Prostate gland (tissue), 2 donors: ENCODE data around the gene CEMIP. TPM values are rescaled to one million over a fixed set of nuclear protein-coding genes. Genes with fewer than 3 reads are reported as not detected.
A peak's percentile ranks its signal among the peaks of the same experiment; 100 is the strongest.

Experiments
- DNase-seq: peaks from one replicate; pipeline ENCODE4 v3.0.0-alpha.2; 2019; ENCODE audit warnings: low spot score
- H3K27ac ChIP-seq, 2 donors: fragments of 200-600 bp; sonication (generic); 2 replicates each; pipeline ENCODE4 v1.5.1; 2017 to 2019
- H3K27me3 ChIP-seq: fragments of 200-600 bp; sonication (generic); replicated peaks from 2 replicates; pipeline ENCODE4 v1.5.1; 2019; ENCODE audit not compliant: insufficient read depth
- H3K36me3 ChIP-seq, 2 donors: fragments of 200-600 bp; sonication (generic); 1 replicate in 1 of 2; 2 replicates in 1 of 2; pipeline versions ENCODE4 v1.5.1 to v1.8.1; 2017 to 2019
- H3K4me1 ChIP-seq: fragments of 200-600 bp; sonication (generic); replicated peaks from 2 replicates; pipeline ENCODE4 v1.5.1; 2019
- H3K4me3 ChIP-seq, 2 donors: fragments of 200-600 bp; sonication (generic); 2 replicates each; pipeline ENCODE4 v1.5.1; 2017 to 2019
- H3K9me3 ChIP-seq: fragments of 200-600 bp; sonication (generic); 2 replicates; pipeline ENCODE4 v1.5.1; 2017
- CTCF ChIP-seq, 4 experiments: fragments of 200-600 bp in 2 of 4; fragments of 450-650 bp in 2 of 4; sonication (generic) in 2 of 4; IDR thresholded peaks; 1 replicate in 3 of 4; 2 replicates in 1 of 4; pipeline ENCODE4 v1.5.1; 2016 to 2019; ENCODE audit warnings: antibody characterized with exemption in 4 of 4, mild to moderate bottlenecking in 2 of 4, moderate library complexity in 2 of 4
- POLR2A ChIP-seq: fragments of 450-650 bp; IDR thresholded peaks from one replicate; pipeline ENCODE4 v1.6.1; 2016; ENCODE audit warnings: antibody characterized with exemption, mild to moderate bottlenecking
- POLR2AphosphoS5 ChIP-seq: sonication (generic); formaldehyde crosslinking; IDR thresholded peaks from one replicate; pipeline ENCODE4 v1.6.1; 2017; ENCODE audit warnings: antibody characterized with exemption
- WGBS: methylation state at CpG from one replicate; pipeline ENCODE4 v1.1.5; 2018; 5-methylcytosine and 5-hydroxymethylcytosine counted together
- intact Hi-C: fragments of 100-400 bp; cut with DNase I; formaldehyde crosslinking; loops from one replicate; pipeline ENCODE4 v1.14.2; 2022
- total RNA-seq, 2 donors: library from RNA; depleted of rRNA; stranded (reverse); fragments of >200 nt; gene quantifications; one replicate each; pipeline ENCODE4 v1.1.0, GENCODE V29; 2016

CEMIP gene
- total RNA-seq, 2 donors from 2014 or later, result 1.6 to 13.5 TPM

GRCh38 chr15:80856809-80857377 is 77.7 kb downstream of the CEMIP start:
- H3K4me3 ChIP-seq, result no peak overlapping the region
- peaks cover 6% of the 10 kb centered on the region for H3K4me1 ChIP-seq
- peak overlapping the region; percentile 38 to 45 for H3K27ac ChIP-seq
- no peaks in the 10 kb centered on the region for H3K9me3 ChIP-seq
- WGBS, result 18% methylated on average over 8 of the region's 8 CpGs
- intact Hi-C loops, result no loop called here
- DNase-seq, result peak; percentile 74
- no peaks in the 10 kb centered on the region for H3K27me3 ChIP-seq
- no peaks in the 10 kb centered on the region for H3K36me3 ChIP-seq
- TF ChIP-seq POLR2AphosphoS5, result peak; percentile 69
- no peak for TF ChIP-seq POLR2A
- no peak for TF ChIP-seq CTCF (IDR thresholded peaks at IDR 0.05)

- TF ChIP-seq POLR2AphosphoS5 (no peak), CTCF (IDR thresholded peaks at IDR 0.05) (no peak), POLR2A (no peak)
- no peak for DNase-seq
- Histone ChIP-seq H3K27me3 (no peaks in the 10 kb centered on the region), H3K9me3 (no peaks in the 10 kb centered on the region), H3K4me1 (peaks cover 6% of the 10 kb centered on the region), H3K27ac (no peak overlapping the region), H3K4me3 (no peak overlapping the region), H3K36me3 (no peaks in the 10 kb centered on the region)
- intact Hi-C loops, result no loop called here
- WGBS, result 5% methylated on average over 5 of the region's 5 CpGs
These were observed 82.6 kb downstream of the CEMIP start for GRCh38 chr15:80861731-80862170.

GRCh38 chr15:80864666-80865065 is 85.5 kb downstream of the CEMIP start:
- H3K4me3 ChIP-seq, result no peak overlapping the region
- DNase-seq, result no peak
- no peaks in the 10 kb centered on the region for H3K36me3 ChIP-seq
- intact Hi-C loops, result no loop called here
- TF ChIP-seq CTCF (IDR thresholded peaks at IDR 0.05) (no peak), POLR2AphosphoS5 (no peak), POLR2A (no peak)
- no peak overlapping the region for H3K27ac ChIP-seq
- H3K4me1 ChIP-seq, result no peaks in the 10 kb centered on the region
- H3K9me3 ChIP-seq, result no peaks in the 10 kb centered on the region
- H3K27me3 ChIP-seq, result no peaks in the 10 kb centered on the region
- 98% methylated on average over 4 of the region's 4 CpGs for WGBS

GRCh38 chr15:80866936-80867335 is 87.8 kb downstream of the CEMIP start:
- H3K4me1 ChIP-seq, result no peaks in the 10 kb centered on the region
- TF ChIP-seq CTCF (IDR thresholded peaks at IDR 0.05), result no peak
- no peak for TF ChIP-seq POLR2A
- no peak for TF ChIP-seq POLR2AphosphoS5
- no peak for DNase-seq
- intact Hi-C loops, result no loop called here
- WGBS, result 59% methylated on average over 2 of the region's 2 CpGs
- H3K9me3 ChIP-seq, result no peaks in the 10 kb centered on the region
- no peaks in the 10 kb centered on the region for H3K27me3 ChIP-seq
- no peak overlapping the region for H3K4me3 ChIP-seq
- H3K36me3 ChIP-seq, result no peaks in the 10 kb centered on the region
- no peak overlapping the region for H3K27ac ChIP-seq

- H3K4me1 ChIP-seq, result no peaks in the 10 kb centered on the region
- TF ChIP-seq POLR2A (no peak), POLR2AphosphoS5 (no peak), CTCF (IDR thresholded peaks at IDR 0.05) (no peak)
- H3K27ac ChIP-seq, result no peak overlapping the region
- no peaks in the 10 kb centered on the region for H3K9me3 ChIP-seq
- WGBS, result 95% methylated on average over 8 of the region's 8 CpGs
- H3K36me3 ChIP-seq, result no peaks in the 10 kb centered on the region
- H3K4me3 ChIP-seq, result no peak overlapping the region
- intact Hi-C loops, result no loop called here
- DNase-seq, result no peak
- no peaks in the 10 kb centered on the region for H3K27me3 ChIP-seq
These were observed 91.2 kb downstream of the CEMIP start for GRCh38 chr15:80870366-80870765.
